Motor neuron (in vitro differentiated cells): ENCODE results near the gene CCDC54. TPM values are rescaled to one million over a fixed set of nuclear protein-coding genes. Genes with fewer than 3 reads are reported as not detected.

Experiments used
- ATAC-seq, 8 experiments: fragments of 200-7000 bp; cut with Tn5 transposase; replicated peaks in 6 of 8; 2 replicates each; pipeline ENCODE4 v1.8.0; 2021; ENCODE audit warnings: mild to moderate bottlenecking in 8 of 8, moderate library complexity in 8 of 8
- H3K27ac ChIP-seq, 2 donors: fragments of 250-450 bp; sonication (Bioruptor Pico); 2 replicates each; pipeline ENCODE4 v1.9.0; 2021; ENCODE audit warnings: antibody characterized with exemption in 2 of 2, mild to moderate bottlenecking in 2 of 2, moderate library complexity in 1 of 2
- H3K4me1 ChIP-seq, 2 donors: fragments of 250-450 bp; sonication (Bioruptor Pico); replicated peaks in 1 of 2; 2 replicates each; pipeline ENCODE4 v1.6.1; 2021; ENCODE audit warnings: antibody characterized with exemption in 2 of 2, mild to moderate bottlenecking in 2 of 2, moderate library complexity in 1 of 2
- H3K4me3 ChIP-seq, 5 donors: fragments of 250-450 bp; sonication (Bioruptor Pico); 2 replicates each; pipeline ENCODE4 v1.9.0; 2021; ENCODE audit warnings: antibody characterized with exemption in 5 of 5, mild to moderate bottlenecking in 5 of 5, moderate library complexity in 4 of 5
- WGBS, 10 experiments: fragments of 450-650 bp; shearing (Covaris generic); methylation state at CpG; one replicate each; pipeline ENCODE4 v1.0.0; 2022; 5-methylcytosine and 5-hydroxymethylcytosine counted together
- in situ Hi-C, 9 experiments: fragments of 400-800 bp; cut with MboI; loops; one replicate each; pipeline ENCODE4 v1.15.0; 2021; ENCODE audit warnings: low sequenced_read_pairs in 9 of 9, low pct_unique_long_range_greater_than_20kb in 2 of 9; ENCODE audit not compliant: unreplicated experiment in 9 of 9
- total RNA-seq, 8 experiments: library from RNA; unstranded; fragments of 300-600 nt; gene quantifications; 2 replicates each; pipeline versions ENCODE4 v1.2.3 to v1.2.4, GENCODE V29; 2022

Gene CCDC54
- total RNA-seq, 8 experiments from 2014 or later = 0.05 to 6.8 (median 4.3) TPM; not detected in 3

DNA sequence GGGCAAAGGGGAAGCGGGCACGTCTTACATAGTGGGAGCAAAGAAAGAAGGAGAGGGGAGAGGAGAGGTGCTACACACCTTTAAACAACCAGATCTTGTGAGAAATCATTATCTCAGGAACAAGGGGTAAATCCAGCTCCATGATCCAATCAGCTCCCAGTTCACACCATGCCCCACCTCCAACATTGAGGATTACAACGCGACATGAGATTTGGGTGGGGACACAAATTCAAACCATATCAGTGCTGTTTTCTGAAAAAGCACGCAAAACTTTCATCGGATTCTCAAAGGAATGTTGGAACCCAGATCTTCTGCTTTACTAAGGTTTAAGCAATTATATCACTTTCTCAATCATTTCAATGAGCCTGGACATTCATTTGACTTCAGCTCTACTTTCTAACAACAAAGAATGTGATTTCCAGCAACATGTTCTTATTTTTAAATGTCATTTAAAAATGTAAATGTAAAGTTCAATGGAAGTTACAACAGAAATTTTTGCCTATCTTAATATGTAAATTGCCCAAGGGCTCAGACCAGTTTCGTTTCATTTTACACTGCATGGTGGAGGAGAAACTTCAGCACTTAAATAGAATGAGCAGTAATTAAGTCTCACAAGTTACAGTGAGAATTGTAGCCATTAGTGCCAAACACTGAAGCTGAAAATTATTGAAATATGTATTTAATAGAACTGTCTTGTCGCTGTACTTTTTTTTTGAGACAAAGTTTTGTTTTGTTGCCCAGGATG, 8.4 kb upstream of the CCDC54 start:
- in situ Hi-C loops = no loop called here
- ATAC-seq = peak in 3 of 8 experiments; percentile 71 to 85 (median 85)
- Histone ChIP-seq H3K27ac (no peak overlapping the region), H3K4me1 (no peaks in the 10 kb centered on the region), H3K4me3 (no peak overlapping the region)
- WGBS, 10 experiments = 37 to 100% (median 86%) methylated on average over 2 to 8 of the region's 8 CpGs

GRCh38 chr3:107369791-107370190, 7.4 kb upstream of the CCDC54 start:
- Histone ChIP-seq H3K4me3 (no peak overlapping the region), H3K4me1 (no peaks in the 10 kb centered on the region), H3K27ac (no peak overlapping the region)
- in situ Hi-C loops = no loop called here
- no peak for ATAC-seq
- WGBS, 10 experiments = 20 to 81% (median 76%) methylated on average over 2 of the region's 2 CpGs

DNA sequence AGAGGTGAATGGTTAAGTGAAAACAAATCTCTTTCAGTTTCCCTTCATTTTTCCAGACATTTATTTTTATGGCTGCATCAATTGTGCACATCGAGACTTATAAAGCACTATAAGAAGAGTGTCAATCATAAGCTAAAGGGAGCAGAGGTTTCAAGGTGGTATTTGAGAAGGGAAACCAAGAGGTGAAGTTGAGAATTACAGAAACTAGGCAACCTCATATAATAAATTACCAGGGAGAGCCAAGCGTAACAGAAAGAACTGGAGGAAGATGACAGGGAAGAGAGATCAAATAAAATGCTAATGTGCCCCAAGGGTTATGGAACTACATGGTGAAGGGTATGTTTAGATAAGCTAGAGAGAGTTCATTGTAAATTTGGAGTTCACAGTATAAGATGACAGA, 6.3 kb upstream of the CCDC54 start:
- Histone ChIP-seq H3K4me3 (no peak overlapping the region), H3K4me1 (no peaks in the 10 kb centered on the region), H3K27ac (no peak overlapping the region)
- WGBS, 10 experiments = 60 to 93% (median 82%) methylated on average over 1 to 2 of the region's 2 CpGs; no CpG with 5 or more reads in 1 of the 10 experiments
- in situ Hi-C loops = no loop called here
- no peak for ATAC-seq

DNA sequence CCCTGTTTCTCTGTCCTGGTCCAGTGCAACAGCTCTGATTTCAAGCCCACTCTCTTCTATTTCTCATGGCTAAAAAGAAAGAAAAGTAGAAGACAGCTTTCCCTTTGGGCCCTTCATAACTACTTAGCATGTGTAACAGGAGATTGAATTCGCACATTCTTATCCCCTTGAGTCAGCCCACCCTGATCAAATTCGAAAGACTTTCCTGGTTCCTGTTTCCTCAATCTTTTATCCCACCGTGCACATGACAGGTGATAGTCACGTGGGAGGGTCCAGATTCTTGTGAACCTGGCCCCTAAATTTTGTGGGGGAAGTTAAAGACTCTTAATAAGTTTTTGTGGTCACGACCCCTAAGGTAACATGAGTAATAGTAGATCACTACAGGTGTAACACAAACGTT, 4.7 kb upstream of the CCDC54 start:
- in situ Hi-C loops = no loop called here
- WGBS, 10 experiments = 33 to 100% (median 70%) methylated on average over 1 to 6 of the region's 6 CpGs; no CpG with 5 or more reads in 3 of the 10 experiments
- no peak for ATAC-seq
- H3K27ac ChIP-seq = no peak overlapping the region
- H3K4me1 ChIP-seq = no peaks in the 10 kb centered on the region
- H3K4me3 ChIP-seq = no peak overlapping the region

DNA sequence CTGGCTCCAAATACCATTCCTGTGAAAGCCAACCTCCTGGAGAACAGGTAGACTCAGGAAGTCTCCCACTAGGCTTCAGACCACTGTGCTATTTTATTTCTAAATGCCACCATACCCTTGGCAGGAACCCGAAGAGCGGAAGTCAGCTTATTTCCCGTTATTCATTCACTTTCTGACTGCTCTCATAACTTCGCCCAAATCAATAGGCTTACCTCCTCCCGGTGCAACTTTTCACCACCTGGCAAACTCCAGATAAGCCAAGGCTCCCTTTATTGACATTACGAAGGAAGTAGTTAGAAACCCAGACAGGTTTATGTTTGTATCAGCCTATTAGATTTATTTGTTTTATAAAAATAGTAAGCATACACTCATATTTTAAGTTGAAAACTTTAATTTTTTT, 3.3 kb upstream of the CCDC54 start:
- Histone ChIP-seq H3K4me1 (no peaks in the 10 kb centered on the region), H3K4me3 (no peak overlapping the region), H3K27ac (no peak overlapping the region)
- no peak for ATAC-seq
- WGBS, 10 experiments = 64 to 100% (median 90%) methylated on average over 2 to 6 of the region's 6 CpGs
- in situ Hi-C loops = no loop called here

DNA sequence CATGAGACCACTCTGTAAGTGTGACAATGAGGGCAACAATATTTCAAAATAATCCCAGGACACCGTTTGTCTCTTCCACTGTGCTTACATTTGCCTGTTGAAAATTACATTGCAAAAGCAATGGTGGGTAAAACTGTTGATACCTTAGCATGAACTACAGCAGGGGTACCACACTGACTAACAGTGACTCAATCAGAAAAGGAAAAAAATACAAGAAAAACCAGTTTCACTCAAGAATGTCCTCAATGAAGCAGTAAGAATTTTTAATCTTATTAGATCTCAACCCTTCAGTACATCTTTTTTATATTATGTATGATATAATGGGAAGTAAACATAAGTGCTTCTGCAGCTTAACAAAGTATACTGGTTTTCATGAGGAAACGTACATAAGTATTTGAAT, 1.6 kb upstream of the CCDC54 start:
- WGBS, 10 experiments = 15 to 100% (median 88%) methylated on average over 1 to 2 of the region's 2 CpGs; no CpG with 5 or more reads in 1 of the 10 experiments
- in situ Hi-C loops = no loop called here
- no peak for ATAC-seq
- Histone ChIP-seq H3K27ac (no peak overlapping the region), H3K4me3 (no peak overlapping the region), H3K4me1 (no peaks in the 10 kb centered on the region)

DNA sequence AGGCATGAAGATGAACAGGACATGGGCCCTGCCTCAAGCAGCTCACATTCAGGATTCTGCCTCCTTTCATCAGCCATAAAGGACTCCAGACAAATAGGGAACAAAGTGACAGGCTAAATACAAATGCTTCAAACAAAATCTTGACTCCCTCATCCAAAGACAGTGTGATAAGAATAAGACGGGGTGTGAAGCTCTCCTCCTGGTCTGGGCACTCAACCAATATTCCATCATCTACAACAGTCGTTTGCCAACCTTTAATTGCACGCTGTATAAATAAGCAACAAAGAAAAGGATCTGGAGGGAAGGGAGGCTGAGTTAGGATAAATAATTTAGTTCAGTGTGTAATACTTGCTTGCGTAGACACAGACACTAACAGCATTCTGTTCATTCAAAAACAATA, 5.4 kb downstream of the CCDC54 start:
- ATAC-seq = no peak
- no peaks in the 10 kb centered on the region for H3K4me1 ChIP-seq
- no peak overlapping the region for H3K4me3 ChIP-seq
- in situ Hi-C loops = no loop called here
- H3K27ac ChIP-seq = no peak overlapping the region
- 38 to 97% (median 80%) methylated on average over 1 to 4 of the region's 4 CpGs; no CpG with 5 or more reads in 1 of the 10 experiments for WGBS, 10 experiments

- Histone ChIP-seq H3K27ac (no peak overlapping the region), H3K4me3 (no peak overlapping the region), H3K4me1 (no peaks in the 10 kb centered on the region)
- WGBS, 10 experiments = 20 to 94% (median 82%) methylated on average over 1 to 2 of the region's 2 CpGs; no CpG with 5 or more reads in 2 of the 10 experiments
- in situ Hi-C loops = no loop called here
- no peak for ATAC-seq
Observed at GRCh38 chr3:107384428-107384827, 7.2 kb downstream of the CCDC54 start.

GRCh38 chr3:107384907-107385306, 7.7 kb downstream of the CCDC54 start:
- in situ Hi-C loops = no loop called here
- peak in 4 of 8 experiments; percentile 15 to 29 (median 28) for ATAC-seq
- no peak overlapping the region for H3K4me3 ChIP-seq
- H3K4me1 ChIP-seq = no peaks in the 10 kb centered on the region
- no peak overlapping the region for H3K27ac ChIP-seq
- 0 to 51% (median 23%) methylated on average over 1 to 2 of the region's 2 CpGs; no CpG with 5 or more reads in 2 of the 10 experiments for WGBS, 10 experiments

DNA sequence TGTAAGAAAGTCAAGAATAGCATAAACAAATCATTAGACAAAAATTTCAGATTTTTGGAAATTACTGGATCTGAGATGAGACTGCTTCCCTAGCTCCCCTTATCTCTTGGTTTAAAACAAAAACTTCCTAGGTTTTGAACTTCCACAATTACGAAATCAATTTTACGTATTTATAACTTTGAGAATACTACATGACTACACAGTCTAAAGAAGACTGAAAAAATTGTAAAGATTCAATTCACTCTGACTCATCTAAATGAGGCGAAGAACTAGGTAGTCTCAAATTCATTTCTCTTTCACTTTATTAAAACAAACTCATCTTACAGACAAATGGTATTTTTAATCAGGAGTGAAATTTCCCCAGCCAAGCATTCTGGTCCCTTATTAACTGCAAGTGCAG, 10.3 kb downstream of the CCDC54 start:
- in situ Hi-C loops = no loop called here
- 67 to 100% (median 96%) methylated on average over 1 to 3 of the region's 3 CpGs; no CpG with 5 or more reads in 1 of the 10 experiments for WGBS, 10 experiments

DNA sequence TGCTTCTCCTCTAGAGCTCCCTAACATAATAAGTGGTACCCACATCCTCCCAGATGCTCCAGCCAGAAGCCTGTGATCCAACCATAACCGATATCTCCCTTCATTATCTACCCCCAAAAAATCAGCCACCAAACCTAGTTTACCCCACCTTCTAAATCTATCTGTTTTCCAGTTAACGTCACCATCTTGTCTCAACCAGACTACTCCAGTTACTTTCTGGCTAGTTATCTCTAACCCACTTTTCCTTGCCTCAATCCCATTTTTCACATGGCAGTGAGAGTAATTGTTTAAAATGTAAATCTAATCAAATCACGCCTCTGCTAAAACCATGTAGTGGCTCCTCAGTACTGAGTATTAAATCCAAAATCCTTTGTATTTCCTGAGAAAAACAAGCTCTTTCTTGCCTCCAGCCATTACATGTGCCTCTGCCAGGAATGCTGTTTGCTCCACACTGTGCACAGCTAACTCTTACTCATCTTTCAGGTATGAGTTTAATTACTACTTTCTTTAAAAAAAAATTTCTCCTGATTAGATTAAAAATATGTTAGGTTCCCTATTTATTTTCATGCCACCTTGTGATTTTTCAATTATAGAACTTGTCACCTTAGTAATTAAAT, 15.4 kb downstream of the CCDC54 start:
- no peaks in the 10 kb centered on the region for H3K4me1 ChIP-seq
- 72 to 100% (median 89%) methylated on average over 1 to 3 of the region's 3 CpGs for WGBS, 10 experiments
- ATAC-seq = peak in 2 of 8 experiments; percentile 43 to 61
- in situ Hi-C loops = no loop called here
- no peak overlapping the region for H3K27ac ChIP-seq
- no peak overlapping the region for H3K4me3 ChIP-seq

More for the DNA sequence above, 10.3 kb downstream of the CCDC54 start:
- H3K4me1 ChIP-seq = no peaks in the 10 kb centered on the region
- H3K4me3 ChIP-seq = no peak overlapping the region
- peak in 2 of 8 experiments; percentile 46 to 66 for ATAC-seq
- H3K27ac ChIP-seq = no peak overlapping the region

DNA sequence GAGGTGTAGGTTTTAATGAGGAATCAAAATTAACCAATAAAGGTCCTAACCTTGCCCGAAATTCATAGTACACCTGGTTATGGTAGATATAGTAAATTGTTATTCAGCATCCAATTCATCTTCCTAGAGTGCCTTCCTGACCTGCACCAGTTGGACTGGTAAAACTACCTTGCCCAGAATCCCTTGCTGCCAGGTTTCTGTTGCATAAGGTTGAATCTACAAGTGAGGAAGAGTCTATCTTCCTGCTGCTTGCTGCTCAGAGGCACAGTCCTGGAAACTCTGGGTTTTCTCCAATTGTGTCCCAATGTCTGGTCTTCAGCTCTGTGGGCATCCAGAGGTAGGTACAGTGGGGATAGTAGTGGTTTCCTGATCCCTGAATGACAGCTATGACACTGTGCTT, 17.3 kb downstream of the CCDC54 start:
- in situ Hi-C loops = no loop called here
- Histone ChIP-seq H3K4me1 (no peaks in the 10 kb centered on the region), H3K4me3 (no peak overlapping the region), H3K27ac (no peak overlapping the region)
- WGBS, 10 experiments = 43 to 100% (median 83%) methylated on average over 1 of the region's 1 CpG; no CpG with 5 or more reads in 6 of the 10 experiments
- no peak for ATAC-seq

- Histone ChIP-seq H3K4me3 (no peak overlapping the region), H3K4me1 (no peaks in the 10 kb centered on the region), H3K27ac (no peak overlapping the region)
- in situ Hi-C loops = no loop called here
- WGBS, 10 experiments = 55 to 100% (median 84%) methylated on average over 1 to 2 of the region's 2 CpGs; no CpG with 5 or more reads in 2 of the 10 experiments
- no peak for ATAC-seq
Observed at GRCh38 chr3:107395066-107395465, 17.8 kb downstream of the CCDC54 start.
